ENCODE data around the gene OCA2.

The OCA2 gene

DNA sequence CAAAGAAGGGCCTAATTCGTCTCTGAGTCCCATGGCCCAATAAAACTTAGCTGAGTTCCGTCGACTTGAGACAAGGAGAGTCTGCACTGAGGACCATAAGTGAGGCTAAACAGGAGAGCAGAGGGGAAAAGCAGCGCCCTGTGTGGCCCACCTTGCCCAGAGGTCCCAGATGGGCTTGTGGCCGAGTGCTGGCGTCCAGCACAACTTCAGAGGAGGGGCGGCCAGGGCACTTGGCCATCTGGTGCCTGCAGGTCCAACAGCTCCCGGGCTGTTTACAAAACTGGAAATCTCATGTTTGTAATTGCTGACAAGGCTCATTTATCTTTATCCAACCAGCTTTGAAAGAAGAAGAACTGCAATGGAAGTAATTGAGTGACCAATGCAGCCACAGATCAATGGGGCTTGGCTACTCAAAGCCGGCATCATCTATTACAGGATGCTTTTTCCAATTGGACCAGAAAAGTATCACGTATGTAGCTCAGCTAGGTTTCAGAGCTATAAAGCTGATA, 306.3 kb downstream of the OCA2 start:
- no peak for DNase-seq
- no peaks in the 10 kb centered on the region for H3K27me3 ChIP-seq (replicated peaks; ENCODE audit: insufficient read depth, low read length)

DNA sequence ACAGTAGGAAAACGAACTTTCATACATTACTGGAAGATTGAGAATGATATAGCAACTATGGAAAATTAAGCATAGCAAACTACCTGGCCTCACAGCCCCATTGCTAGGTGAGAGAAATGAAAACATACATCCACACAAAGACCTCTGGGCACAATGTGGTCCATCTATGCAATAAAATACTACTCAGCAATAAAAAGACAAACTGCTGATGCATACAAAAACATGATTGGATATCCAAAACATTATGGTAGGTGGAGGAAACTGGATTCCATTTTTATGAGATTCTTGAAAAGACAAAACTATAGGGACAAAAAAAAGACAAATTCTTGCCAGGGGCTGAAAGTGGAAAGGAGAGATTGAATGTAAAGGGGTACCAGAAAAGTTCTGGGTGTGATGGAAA, 308.8 kb downstream of the OCA2 start:
- no peak overlapping the region for H3K4me3 ChIP-seq (ENCODE audit: low read length)
- H3K9me3 ChIP-seq (replicated peaks; ENCODE audit: insufficient read depth, low read length): no peaks in the 10 kb centered on the region

More for the DNA sequence above, 306.3 kb downstream of the OCA2 start:
- H4K20me1 ChIP-seq (ENCODE audit: insufficient read depth, low read length): no peaks in the 10 kb centered on the region
- H3K9me3 ChIP-seq (replicated peaks; ENCODE audit: insufficient read depth, low read length): no peaks in the 10 kb centered on the region
- H3K9me2 ChIP-seq (replicated peaks; ENCODE audit: insufficient read depth, low read length): no peaks in the 10 kb centered on the region
- H3K27ac ChIP-seq (ENCODE audit: low read length): no peak overlapping the region
- H3K4me3 ChIP-seq (ENCODE audit: low read length): no peak overlapping the region
- no peak overlapping the region for H3K9ac ChIP-seq (ENCODE audit: low read length)
- TF ChIP-seq EZH2phosphoT487 (IDR thresholded peaks at IDR 0.05; ENCODE audit: low read length) (no peak), EZH2 (optimal IDR thresholded peaks at IDR 0.05; ENCODE audit: low read depth, low read length) (no peak)
- TF ChIP-seq, protein P1, sequence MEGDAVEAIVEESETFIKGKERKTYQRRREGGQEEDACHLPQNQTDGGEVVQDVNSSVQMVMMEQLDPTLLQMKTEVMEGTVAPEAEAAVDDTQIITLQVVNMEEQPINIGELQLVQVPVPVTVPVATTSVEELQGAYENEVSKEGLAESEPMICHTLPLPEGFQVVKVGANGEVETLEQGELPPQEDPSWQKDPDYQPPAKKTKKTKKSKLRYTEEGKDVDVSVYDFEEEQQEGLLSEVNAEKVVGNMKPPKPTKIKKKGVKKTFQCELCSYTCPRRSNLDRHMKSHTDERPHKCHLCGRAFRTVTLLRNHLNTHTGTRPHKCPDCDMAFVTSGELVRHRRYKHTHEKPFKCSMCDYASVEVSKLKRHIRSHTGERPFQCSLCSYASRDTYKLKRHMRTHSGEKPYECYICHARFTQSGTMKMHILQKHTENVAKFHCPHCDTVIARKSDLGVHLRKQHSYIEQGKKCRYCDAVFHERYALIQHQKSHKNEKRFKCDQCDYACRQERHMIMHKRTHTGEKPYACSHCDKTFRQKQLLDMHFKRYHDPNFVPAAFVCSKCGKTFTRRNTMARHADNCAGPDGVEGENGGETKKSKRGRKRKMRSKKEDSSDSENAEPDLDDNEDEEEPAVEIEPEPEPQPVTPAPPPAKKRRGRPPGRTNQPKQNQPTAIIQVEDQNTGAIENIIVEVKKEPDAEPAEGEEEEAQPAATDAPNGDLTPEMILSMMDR (IDR thresholded peaks at IDR 0.05; ENCODE audit: low read length): no peak
- no peak overlapping the region for H2AFZ ChIP-seq (ENCODE audit: low read length)
- H3K36me3 ChIP-seq (replicated peaks; ENCODE audit: insufficient read depth, low read length): no peaks in the 10 kb centered on the region
- no peaks in the 10 kb centered on the region for H3K4me1 ChIP-seq (ENCODE audit: low read length)
- no peaks in the 10 kb centered on the region for H3K79me2 ChIP-seq (ENCODE audit: low read length)
- no peak overlapping the region for H3K4me2 ChIP-seq (ENCODE audit: low read depth, low read length)
- H3F3A ChIP-seq (ENCODE audit: insufficient read depth, low read length): no peaks in the 10 kb centered on the region

DNA sequence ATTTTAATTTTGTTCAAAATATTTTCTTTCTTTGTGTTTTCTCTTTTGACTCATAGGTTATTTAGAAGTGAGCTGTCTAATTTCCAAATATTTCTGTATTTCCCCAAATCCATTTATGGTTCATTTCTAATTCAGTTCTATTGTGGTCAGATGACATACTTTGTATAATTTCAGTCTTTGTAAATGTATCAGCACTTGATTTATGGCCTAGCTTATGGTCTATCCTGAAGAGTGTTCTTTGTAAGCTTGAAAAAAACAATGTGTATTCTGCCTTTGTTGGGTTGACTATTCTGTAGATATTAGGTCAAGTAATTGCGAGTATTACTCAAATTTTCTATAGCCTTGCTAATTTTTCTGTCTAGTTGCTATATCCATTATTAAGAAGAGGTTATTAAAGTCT, 311.2 kb downstream of the OCA2 start:
- Histone ChIP-seq H3K4me1 (ENCODE audit: low read length) (no peaks in the 10 kb centered on the region), H3K27ac (ENCODE audit: low read length) (no peak overlapping the region), H3K9me3 (replicated peaks; ENCODE audit: insufficient read depth, low read length) (no peaks in the 10 kb centered on the region), H3K4me3 (ENCODE audit: low read length) (no peak overlapping the region), H3K27me3 (replicated peaks; ENCODE audit: insufficient read depth, low read length) (no peaks in the 10 kb centered on the region), H3K79me2 (ENCODE audit: low read length) (no peaks in the 10 kb centered on the region), H3F3A (ENCODE audit: insufficient read depth, low read length) (no peaks in the 10 kb centered on the region), H3K9ac (ENCODE audit: low read length) (no peak overlapping the region), H3K9me2 (replicated peaks; ENCODE audit: insufficient read depth, low read length) (no peaks in the 10 kb centered on the region), H3K36me3 (replicated peaks; ENCODE audit: insufficient read depth, low read length) (no peaks in the 10 kb centered on the region), H2AFZ (ENCODE audit: low read length) (no peak overlapping the region), H4K20me1 (ENCODE audit: insufficient read depth, low read length) (no peaks in the 10 kb centered on the region), H3K4me2 (ENCODE audit: low read depth, low read length) (no peak overlapping the region)
- TF ChIP-seq EZH2 (optimal IDR thresholded peaks at IDR 0.05; ENCODE audit: low read depth, low read length) (no peak), EZH2phosphoT487 (IDR thresholded peaks at IDR 0.05; ENCODE audit: low read length) (no peak)
- TF ChIP-seq, protein P1 (IDR thresholded peaks at IDR 0.05; ENCODE audit: low read length): no peak
- no peak for DNase-seq

More for the DNA sequence above, 308.8 kb downstream of the OCA2 start:
- no peak overlapping the region for H2AFZ ChIP-seq (ENCODE audit: low read length)
- no peaks in the 10 kb centered on the region for H4K20me1 ChIP-seq (ENCODE audit: insufficient read depth, low read length)
- no peaks in the 10 kb centered on the region for H3K79me2 ChIP-seq (ENCODE audit: low read length)
- TF ChIP-seq EZH2 (optimal IDR thresholded peaks at IDR 0.05; ENCODE audit: low read depth, low read length) (no peak), EZH2phosphoT487 (IDR thresholded peaks at IDR 0.05; ENCODE audit: low read length) (no peak)
- TF ChIP-seq, protein P1 (IDR thresholded peaks at IDR 0.05; ENCODE audit: low read length): no peak
- no peak overlapping the region for H3K4me2 ChIP-seq (ENCODE audit: low read depth, low read length)
- no peaks in the 10 kb centered on the region for H3F3A ChIP-seq (ENCODE audit: insufficient read depth, low read length)
- H3K4me1 ChIP-seq (ENCODE audit: low read length): no peaks in the 10 kb centered on the region
- H3K36me3 ChIP-seq (replicated peaks; ENCODE audit: insufficient read depth, low read length): no peaks in the 10 kb centered on the region
- H3K27me3 ChIP-seq (replicated peaks; ENCODE audit: insufficient read depth, low read length): no peaks in the 10 kb centered on the region
- H3K9me2 ChIP-seq (replicated peaks; ENCODE audit: insufficient read depth, low read length): no peaks in the 10 kb centered on the region
- no peak for DNase-seq
- H3K27ac ChIP-seq (ENCODE audit: low read length): no peak overlapping the region
- no peak overlapping the region for H3K9ac ChIP-seq (ENCODE audit: low read length)
